SW480 (cell line): ENCODE data around the gene UEVLD.

Experiments
- DNase-seq: peaks from one replicate; pipeline ENCODE4 v3.0.0-alpha.2; 2016; ENCODE audit warnings: low spot score

Gene UEVLD

DNA sequence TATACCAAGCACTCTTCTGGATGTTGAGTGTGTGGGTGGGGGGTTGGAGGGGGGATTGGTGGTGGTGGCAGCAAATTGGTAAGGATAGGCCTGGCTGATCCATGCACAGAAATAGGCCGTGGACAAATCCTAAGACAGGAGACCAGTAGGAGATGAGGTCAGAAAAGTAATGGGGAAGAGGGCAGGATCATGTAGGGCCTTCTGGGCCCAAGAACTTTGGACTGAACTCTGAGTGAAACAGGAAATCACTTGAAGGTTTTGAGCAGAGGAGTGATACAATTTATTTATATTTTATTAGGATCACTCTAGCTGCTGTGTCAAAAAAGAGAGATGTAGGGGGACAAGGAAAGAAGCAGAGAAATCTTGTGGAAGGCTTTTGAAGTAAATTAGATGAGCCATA lies 90.5 kb downstream of the UEVLD start:
- no peak for DNase-seq

DNA sequence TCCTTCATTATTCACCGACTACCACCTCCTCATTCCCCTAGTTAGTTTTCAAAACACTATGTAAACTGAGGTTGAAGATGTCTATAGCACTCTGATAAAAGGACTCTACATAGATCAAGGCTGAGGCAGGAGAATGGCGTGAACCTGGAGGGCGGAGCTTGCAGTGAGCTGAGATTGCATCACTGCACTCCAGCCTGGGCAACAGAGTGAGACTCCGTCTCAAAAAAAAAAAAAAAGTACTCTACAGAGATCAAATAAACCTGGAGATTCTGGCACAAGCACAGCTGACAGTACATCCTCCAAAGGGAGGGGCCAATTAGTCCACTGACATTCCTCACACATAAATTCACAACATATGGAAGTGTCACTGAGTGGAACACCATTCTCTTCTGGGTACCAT lies 92.8 kb downstream of the UEVLD start:
- DNase-seq = no peak

DNA sequence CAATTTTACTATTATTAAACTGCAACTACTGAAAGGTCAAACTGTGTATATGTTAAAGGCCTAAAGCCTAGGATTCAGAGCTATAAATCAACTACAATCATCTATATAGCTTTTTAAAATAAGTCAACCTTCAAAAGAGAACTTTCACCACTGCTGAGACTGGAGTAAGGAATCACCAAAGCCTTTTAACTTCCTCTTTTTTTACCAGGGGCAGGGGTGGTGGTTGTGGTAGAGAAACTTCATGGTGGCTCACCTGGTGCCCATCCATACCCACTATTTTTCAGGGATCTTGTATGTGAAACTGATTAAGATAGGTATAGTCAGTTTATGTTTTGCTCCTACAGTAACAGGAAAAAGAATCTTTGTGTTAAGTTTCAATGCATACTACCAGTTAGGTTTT lies 93.3 kb downstream of the UEVLD start:
- no peak for DNase-seq

DNA sequence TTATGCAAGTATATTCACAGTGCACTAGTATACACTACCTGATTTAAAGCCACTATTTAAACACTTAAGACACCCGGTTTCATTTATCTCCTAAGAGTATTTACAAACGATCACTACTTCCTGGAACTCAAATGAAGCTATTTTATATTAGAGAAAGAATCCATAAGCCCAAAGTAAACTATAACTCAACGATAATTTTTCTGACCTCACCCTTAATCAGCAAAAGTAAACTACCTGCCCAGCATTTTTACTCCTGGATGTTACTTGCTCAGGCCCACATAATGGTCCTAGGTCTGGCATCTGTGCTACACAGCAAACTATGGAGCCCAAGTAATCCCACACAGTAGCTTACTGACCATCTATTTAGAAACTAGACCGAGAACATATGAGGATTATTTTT lies 95.2 kb downstream of the UEVLD start:
- no peak for DNase-seq

DNA sequence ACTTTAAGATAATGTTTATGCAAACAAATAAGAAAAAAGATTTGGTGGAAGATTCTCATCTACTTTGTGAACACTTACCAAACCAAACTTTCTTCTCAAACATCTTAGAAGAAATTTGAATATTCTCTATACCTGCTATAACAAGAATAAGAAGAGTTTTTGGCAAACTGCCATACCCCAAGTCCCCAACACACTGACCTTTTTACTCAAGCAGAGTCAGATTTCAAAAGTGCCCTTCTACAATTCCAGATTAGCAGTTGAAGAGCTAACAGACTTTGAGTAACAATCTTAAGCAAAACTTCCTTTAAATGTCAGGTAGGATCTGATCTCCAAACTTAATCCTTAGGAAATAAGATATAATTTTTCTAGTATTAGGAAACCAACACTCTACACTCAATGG lies 95.6 kb downstream of the UEVLD start:
- DNase-seq = no peak

DNA sequence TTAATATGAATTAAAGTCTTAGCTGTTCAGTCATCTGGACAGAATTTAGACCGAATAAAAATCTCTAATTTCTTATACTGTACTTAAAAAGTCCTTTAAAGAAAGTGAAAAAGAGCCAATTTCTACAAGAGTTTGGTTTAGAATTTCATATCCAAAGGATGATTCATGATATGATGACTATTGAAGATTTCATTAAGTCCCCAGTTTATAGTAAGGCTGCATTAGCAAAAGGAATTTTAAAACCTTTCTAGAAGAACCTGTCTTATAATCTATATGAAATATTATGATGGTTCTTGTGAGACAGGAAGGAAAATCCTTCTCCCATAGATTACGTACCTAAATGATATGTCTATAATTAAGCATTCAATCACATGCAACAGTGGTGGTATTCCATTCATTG lies 96.6 kb downstream of the UEVLD start:
- DNase-seq = no peak

DNA sequence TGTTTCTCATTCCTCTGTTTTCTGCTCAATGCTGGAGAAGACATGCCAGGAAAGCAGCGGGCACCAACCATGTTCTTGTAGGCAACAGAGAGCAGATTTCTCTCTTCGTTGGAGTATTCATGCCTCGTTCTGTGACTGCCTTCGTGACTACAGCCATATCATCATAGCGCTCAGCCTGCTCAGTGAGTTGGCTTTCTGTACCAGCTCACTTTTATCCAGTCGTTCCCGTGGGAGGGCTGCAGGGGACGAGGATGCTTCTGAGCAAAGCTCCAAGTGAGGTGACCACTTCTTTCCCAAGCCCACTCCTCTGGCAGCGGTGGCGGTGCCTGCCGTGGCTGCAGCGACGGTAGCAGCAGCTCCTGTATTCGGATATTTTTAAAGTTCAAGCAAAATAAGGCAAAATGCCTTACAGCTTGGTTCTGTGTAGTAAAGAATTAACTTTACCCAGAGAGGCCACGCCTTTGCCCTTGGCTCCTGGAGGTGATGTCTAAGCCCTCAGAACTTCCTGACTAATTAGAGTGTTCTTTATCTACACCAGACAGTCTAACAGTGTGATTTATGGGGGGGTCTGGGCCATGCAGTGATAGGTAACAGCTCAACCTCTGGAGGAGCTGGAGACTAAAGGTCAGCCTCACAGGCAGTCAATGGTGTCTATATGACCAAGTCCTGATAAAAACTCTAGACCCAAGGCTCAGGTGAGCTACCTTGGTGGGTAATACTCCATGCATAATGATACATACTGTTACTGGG lies 97.6 kb downstream of the UEVLD start:
- DNase-seq = no peak

DNA sequence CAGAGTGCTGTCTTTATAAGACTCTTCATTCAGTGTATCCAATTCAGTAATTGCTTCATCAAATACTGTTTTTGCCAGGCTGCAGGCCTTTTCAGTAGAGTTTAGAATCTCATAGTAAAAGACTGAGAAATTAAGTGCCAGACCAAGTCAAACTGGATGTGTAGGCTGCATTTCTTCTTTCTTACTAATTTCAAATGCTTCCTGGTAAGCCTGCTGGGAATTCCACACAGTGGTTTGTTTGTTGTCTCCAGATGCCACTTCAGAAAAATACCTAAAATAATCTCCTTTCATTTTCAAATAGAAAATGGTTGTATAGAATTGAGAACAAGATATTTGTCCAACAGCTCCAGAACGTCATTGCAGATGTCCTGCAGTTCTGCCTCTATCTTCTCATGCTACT lies 98.2 kb downstream of the UEVLD start:
- DNase-seq = no peak

DNA sequence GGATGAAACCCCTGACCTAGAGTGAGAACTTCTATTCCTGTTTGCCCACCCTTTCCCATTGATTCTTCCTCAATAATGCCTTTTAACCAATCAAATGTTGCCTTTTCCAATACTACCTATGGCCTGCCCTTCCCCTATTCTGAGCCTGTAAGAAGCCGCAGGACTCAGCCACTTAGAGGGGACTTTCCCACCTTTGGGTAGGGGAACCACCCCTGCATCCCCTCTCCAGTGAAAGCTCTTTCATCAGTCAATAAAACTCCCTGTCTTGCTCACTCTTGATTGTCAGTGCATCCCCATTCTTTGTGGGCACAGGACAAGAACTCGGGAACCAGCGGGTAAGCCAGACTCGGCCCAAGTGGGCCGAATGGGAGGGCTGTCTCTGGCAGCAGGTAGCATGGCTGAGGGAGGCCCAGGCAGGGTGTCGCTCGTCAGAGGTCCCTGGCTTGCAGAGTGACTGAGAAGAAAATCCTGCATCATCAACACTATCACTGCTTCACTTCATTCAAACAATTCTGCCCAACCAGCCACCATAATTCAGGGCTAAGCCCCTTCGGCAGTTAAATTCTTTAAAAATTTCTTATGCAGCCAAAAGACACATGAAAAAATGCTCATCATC lies 102.5 kb downstream of the UEVLD start:
- no peak for DNase-seq
